GM19023 (cell line): ENCODE measurements around the gene MPP2.
"Not testable (repeated sequence)": the region's sequence is repeated elsewhere in the genome, so short reads cannot be mapped to it uniquely, and the experiment has no call there.

ENCODE experiments used
- ATAC-seq: cut with Tn5 transposase; IDR thresholded peaks from one replicate; pipeline ENCODE4 v1.9.1; 2021; ENCODE audit warnings: mild to moderate bottlenecking, moderate library complexity; ENCODE audit not compliant: unreplicated experiment

The MPP2 gene

GRCh38 chr17:43905400-43905984 lies 1.8 kb downstream of the MPP2 start:
- no peak for ATAC-seq

GRCh38 chr17:43901861-43902589 lies 5.3 kb downstream of the MPP2 start:
- ATAC-seq: no peak

DNA sequence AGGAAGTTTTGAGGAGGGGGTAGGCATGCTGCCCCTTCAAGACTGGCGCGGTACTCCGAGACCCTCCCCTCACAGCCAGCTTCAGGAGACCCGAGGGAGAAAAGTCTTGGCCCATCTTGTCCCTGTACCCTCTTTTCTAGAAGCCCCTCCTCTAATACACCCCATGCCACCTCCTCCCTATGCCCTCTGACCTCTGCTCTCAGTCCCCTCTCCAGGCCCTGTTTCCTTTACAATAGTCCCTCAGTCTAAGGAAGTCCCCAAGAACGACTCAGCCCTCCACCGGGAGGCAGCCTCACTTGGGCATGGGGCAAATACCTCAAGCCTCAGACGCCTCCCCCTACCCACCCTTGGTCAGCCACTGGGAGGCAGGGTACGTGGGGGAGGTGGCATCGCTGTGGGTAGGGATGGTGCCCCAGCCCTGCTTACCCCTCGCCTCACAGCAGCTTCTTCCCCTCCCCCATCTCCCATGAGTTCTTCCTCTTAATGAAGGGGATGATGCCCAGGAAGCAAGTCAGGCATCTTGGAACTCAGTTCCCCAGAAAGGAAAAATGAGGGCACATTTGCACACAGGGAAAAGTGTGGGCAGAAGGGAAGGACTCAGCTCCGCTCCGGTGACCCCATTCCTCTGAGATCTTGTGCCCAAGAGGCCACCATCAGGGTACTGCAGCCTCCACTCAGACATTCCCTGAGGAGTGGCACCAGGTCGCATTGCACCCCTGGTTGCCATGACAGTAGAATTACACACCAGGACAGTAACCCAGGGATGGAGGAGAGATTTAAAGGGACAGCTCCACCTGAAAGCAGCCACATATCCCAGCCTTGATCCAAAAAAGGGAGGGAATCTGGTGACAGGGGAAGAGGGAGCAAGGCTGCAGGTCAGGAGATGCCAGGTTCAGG lies 6.2 kb downstream of the MPP2 start:
- ATAC-seq: no peak

- ATAC-seq: peak; percentile 73
These were observed 7.0 kb downstream of the MPP2 start for GRCh38 chr17:43900183-43900857.

DNA sequence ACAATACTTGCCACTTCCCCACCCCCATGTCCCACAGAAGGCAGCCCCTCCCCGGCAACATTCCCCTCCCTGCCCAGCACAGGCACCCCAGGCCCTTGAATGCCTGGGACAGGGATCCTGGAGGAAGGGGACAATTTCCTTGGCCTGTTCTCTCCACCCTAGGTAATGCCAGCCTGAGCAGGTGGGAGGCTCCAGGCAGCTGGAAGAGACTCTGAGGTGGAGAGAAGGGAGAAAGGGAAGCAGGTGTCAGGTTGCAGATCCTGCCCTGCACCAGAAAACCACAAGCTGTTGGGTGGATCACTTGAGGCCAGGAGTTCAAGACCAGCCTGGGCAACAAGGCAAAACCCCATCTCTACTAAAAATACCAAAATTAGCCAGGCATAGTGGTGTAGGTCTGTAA lies 8.9 kb downstream of the MPP2 start:
- ATAC-seq: no peak

- ATAC-seq: no peak
These were observed 9.5 kb downstream of the MPP2 start for GRCh38 chr17:43897831-43898230.

- ATAC-seq: not testable (repeated sequence)
These were observed 12.8 kb downstream of the MPP2 start for GRCh38 chr17:43894494-43894893.

GRCh38 chr17:43892647-43892952 lies 14.7 kb downstream of the MPP2 start:
- ATAC-seq: no peak

DNA sequence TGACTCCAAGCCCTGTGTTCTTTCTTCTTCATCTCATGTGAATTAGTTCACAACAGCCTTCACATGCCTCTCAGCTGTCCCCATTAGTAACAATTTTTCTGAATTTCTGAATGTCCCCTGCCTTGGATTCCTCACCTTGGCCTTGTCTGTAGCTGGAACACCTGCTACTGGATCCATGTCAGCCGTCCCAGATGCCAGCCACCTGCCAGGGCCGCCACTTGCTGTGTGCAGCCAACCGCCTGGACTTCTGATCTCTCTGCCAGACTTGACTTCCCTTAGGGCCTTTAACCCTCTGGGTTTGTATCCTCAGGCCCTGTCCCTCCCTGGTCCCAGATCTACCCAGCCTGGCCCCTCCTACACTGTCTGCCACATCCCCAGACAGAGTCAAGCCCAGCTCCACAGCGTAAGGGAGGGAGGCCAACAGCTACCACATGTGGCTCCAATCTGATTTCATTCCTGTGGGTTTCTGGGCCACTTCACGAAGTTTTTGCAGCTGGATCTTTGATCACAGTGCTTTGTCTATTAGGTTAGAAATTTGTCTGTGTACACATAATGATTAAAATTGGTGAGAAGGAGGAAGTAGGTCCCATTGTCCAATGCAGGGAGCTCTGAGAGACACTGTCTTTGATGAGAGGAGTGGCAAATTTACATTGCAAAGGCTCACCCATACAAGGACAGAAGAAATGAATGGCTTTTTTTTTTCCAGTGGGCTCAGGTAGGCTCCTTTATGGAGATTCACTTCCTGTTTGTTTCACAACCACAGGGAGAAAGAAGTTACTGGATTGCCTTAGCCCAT lies 15.3 kb downstream of the MPP2 start:
- no peak for ATAC-seq

GRCh38 chr17:43890240-43890639 lies 17.1 kb downstream of the MPP2 start:
- no peak for ATAC-seq

GRCh38 chr17:43888548-43888947 lies 18.8 kb downstream of the MPP2 start:
- no peak for ATAC-seq

GRCh38 chr17:43882761-43883415 lies 24.4 kb downstream of the MPP2 start:
- ATAC-seq: no peak

- ATAC-seq: no peak
These were observed 25.4 kb downstream of the MPP2 start for GRCh38 chr17:43881758-43882505.

GRCh38 chr17:43881181-43881580 lies 26.2 kb downstream of the MPP2 start:
- no peak for ATAC-seq

DNA sequence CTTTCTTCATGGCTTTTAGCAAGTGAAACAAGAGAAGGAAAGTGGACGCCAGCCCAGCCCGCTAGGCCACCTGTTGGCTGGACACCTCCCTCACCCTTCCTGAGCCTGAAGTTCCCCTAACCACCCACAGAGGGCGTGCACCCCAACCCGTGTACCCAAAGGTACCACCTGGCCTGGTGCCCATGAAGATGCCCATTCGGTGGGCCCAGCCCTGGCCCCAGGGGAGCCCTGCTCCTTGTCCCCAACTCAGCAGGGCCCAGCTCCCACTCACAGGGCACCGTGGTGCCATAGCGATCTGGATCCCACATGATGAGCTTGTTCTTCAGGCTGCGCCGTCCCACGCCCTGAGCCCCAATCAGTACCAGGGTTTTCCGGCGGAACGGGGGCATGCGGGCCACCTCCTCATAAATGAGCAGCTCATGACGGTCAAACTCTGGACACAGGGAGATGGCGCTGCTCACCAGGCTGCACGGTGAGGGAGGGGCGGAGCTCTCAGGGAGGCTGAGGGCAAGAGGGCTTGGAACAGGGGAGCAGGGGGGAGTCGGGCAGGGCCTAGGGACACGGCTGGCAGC lies 26.8 kb downstream of the MPP2 start:
- ATAC-seq: no peak

DNA sequence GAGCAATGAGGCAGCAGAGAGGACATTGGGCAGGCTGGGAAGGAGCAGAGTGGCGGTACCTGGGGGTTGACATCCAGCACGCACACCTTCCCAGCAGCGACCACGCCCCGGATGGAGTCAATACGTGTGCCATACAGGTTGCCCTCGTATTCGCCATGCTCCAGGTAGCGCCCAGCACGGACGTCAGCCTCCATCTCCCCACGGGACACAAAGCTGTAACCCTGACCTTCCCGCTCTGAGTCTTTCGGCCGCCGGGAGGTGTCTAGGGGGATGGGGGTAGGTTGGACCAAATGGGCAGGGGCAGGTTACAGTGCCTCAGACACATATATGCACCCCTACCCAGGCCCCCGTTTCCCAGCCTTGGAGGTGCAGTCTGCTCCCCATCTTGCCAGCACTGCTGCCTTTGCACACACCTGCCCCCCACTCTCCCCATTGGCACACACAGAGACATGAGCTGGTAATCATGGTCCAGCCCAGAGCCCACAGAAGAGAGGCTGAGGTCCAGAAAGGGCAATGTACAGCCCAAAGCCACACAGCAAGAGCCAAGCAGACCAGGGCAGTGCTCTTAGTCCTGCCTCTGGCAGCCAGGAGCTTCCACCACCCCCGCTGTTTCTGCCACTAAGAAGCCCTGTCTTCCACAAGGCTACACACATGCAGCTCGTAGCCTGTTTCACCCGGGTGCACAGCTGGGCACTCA lies 27.5 kb downstream of the MPP2 start:
- ATAC-seq: no peak

- peak; percentile 50 for ATAC-seq
These were observed 28.8 kb downstream of the MPP2 start for GRCh38 chr17:43878260-43879175.
